ENCODE results near the gene SUN1. TPM values are rescaled to one million over a fixed set of nuclear protein-coding genes. Genes with fewer than 3 reads are reported as not detected.
A peak's percentile ranks its signal among the peaks of the same experiment; 100 is the strongest.

The SUN1 gene, protein sequence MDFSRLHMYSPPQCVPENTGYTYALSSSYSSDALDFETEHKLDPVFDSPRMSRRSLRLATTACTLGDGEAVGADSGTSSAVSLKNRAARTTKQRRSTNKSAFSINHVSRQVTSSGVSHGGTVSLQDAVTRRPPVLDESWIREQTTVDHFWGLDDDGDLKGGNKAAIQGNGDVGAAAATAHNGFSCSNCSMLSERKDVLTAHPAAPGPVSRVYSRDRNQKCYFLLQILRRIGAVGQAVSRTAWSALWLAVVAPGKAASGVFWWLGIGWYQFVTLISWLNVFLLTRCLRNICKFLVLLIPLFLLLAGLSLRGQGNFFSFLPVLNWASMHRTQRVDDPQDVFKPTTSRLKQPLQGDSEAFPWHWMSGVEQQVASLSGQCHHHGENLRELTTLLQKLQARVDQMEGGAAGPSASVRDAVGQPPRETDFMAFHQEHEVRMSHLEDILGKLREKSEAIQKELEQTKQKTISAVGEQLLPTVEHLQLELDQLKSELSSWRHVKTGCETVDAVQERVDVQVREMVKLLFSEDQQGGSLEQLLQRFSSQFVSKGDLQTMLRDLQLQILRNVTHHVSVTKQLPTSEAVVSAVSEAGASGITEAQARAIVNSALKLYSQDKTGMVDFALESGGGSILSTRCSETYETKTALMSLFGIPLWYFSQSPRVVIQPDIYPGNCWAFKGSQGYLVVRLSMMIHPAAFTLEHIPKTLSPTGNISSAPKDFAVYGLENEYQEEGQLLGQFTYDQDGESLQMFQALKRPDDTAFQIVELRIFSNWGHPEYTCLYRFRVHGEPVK
- total RNA-seq: 100 to 1,000 TPM in 3 of 5 experiments, 10 to 100 TPM in 2; 58.4 to 254 (median 114) TPM
- polyA plus RNA-seq: 10 to 100 TPM; 39.4 to 69.0 TPM
- total RNA-seq: 129 reads per million, percentile 88 among the genes with 10 or more reads in this experiment

DNA sequence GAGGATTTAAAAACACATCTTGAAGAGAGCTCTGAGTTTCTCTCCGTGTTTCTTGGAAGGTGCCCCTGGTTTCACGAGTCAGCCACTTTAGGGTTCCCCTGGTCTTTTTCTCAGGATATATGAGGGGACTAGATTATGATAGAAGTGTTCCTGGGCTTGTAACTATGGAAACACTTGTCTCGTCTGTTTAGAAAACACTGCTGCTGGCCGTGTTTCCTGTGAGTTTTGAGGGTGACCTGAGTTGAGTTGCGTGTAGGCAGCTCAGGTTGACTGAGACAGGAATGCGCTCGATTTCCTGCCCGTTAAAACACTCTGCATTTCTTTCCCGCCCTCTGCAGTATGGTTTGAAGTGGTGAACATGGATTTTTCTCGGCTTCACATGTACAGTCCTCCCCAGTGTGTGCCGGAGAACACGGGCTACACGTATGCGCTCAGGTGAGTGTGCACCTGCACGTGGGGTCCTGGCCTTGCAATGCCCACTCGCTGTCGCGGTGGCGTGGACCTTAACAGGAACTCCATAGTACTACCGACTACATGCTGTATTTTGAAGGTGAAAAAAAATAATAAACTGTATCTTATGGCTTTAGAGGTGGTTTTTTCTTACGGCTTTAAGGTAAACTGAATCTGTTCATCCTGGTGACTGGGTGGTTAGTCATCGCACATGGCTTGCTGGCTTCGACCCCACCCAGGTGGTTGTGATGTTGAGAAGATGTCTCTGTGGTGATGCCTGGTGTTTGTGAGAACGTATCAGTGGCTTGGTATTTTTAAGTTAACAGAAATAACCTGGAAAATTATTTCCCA lies at the start of gene SUN1:
Gene SUN1, plus strand, starts transcription at position 310 of the 801 bp plus-strand sequence. Its CDS starts 49 bp downstream, at position 359.
- peak within 1 kb of the TSS; percentile 64 to 89 (median 84) for H3K4me3 Mint-ChIP-seq
- DNase-seq: peak in 8 of 9 donors; percentile 30 to 82 (median 74)
- POLR2A ChIA-PET: interaction anchor here (0.6 to 4.7 kb wide), 9 partner anchors 15 to 221 kb away, joined by 3 to 36 read pairs (median 3); no protein-coding TSS in a partner anchor
- no peaks in the 10 kb centered on the region for H3K27me3 Mint-ChIP-seq
- H3K27ac Mint-ChIP-seq: peak within 1 kb of the TSS; percentile 86 to 98 (median 94)
- intact Hi-C loops (cut with micrococcal nuclease): loop anchor here (1.0 to 10.0 kb wide), 8 partner anchors 16 to 230 kb away; partner anchors contain the start of gene GET4 (in 1 of the 2)
- peaks cover 38 to 68% (median 56%) of the 10 kb centered on the region in 7 donors for H3K4me1 Mint-ChIP-seq
- CTCF ChIA-PET: interaction anchor here (2.3 kb wide), 1 partner anchor 46 kb away, joined by 5 read pairs; no protein-coding TSS in a partner anchor
- H3K9me3 ChIP-seq (ENCODE audit: control insufficient read depth in 2 of 3, low read length in 3 of 3): no peaks in the 10 kb centered on the region
- H3K9me3 Mint-ChIP-seq: no peaks in the 10 kb centered on the region
- H3K27me3 ChIP-seq (ENCODE audit: control insufficient read depth in 2 of 2, insufficient read depth in 2 of 2, low read length in 2 of 2): no peaks in the 10 kb centered on the region
- peak within 1 kb of the TSS; percentile 83 for H3K27ac ChIP-seq (ENCODE audit: low read depth, low read length)
- peaks cover 0 to 14% (median 5%) of the 10 kb centered on the region in 5 donors for H3K36me3 Mint-ChIP-seq
- H3K36me3 ChIP-seq (ENCODE audit: control insufficient read depth in 2 of 3, insufficient read depth in 3 of 3, low read length in 3 of 3): peaks cover 0 to 20% (median 0%) of the 10 kb centered on the region in 3 experiments
- H3K4me3 ChIP-seq (ENCODE audit: low read length): peak within 1 kb of the TSS; percentile 24
- peaks cover 23 to 36% of the 10 kb centered on the region in 2 donors for H3K4me1 ChIP-seq (ENCODE audit: control insufficient read depth in 2 of 2, insufficient read depth in 2 of 2, low read length in 2 of 2)
- peak; percentile 84 for ATAC-seq

DNA sequence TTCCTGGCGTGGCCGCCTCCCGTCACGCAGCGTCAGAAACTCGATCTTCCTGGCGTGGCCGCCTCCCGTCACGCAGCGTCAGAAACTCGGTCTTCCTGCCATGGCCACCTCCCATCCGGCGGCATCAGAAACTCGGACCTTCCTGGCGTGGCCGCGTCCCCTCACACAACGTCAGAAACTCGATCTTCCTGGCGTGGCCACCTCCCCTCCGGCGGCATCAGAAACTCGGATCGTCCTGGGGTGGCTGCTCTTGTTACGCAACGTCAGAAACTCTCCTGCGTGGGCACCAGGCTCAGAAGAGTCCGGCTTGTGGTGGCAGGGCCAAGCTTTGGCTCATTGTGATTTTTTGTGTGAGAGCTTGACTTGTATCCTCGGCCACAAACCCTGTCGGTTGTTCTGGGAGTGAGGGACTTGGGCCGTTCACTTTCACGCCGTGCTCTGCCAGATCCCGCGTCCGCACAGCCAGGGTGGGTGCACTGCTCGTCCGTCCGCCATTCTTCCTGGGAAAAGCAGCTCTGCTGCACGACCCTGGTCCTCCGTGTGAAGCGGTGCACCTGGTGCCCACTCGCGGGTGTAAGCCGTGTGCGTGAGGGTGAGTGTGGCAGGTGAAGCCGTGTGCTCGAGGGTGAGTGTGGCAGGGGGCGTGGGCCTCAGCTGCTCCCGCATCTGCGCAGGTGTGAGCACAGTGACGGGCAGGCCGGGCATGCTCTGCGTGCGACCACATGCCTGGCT lies 49.4 kb upstream of the SUN1 start:
- H3K27me3 Mint-ChIP-seq: no peaks in the 10 kb centered on the region
- ATAC-seq: no peak
- peaks cover 0 to 2% (median 0%) of the 10 kb centered on the region in 7 donors for H3K4me1 Mint-ChIP-seq
- CTCF ChIA-PET: interaction anchor here (2.2 kb wide), 1 partner anchor 89 kb away, joined by 13 read pairs; no protein-coding TSS in a partner anchor
- H3K4me3 Mint-ChIP-seq: no peak overlapping the region
- POLR2A ChIA-PET: interaction anchor here (0.5 kb wide), 1 partner anchor 402 kb away, joined by 3 read pairs; no protein-coding TSS in a partner anchor
- intact Hi-C loops (cut with micrococcal nuclease): no loop called here
- no peak overlapping the region for H3K27ac Mint-ChIP-seq
- Histone ChIP-seq H3K27ac (ENCODE audit: low read depth, low read length) (no peak overlapping the region), H3K4me1 (ENCODE audit: control insufficient read depth in 2 of 2, insufficient read depth in 2 of 2, low read length in 2 of 2) (no peaks in the 10 kb centered on the region), H3K36me3 (ENCODE audit: control insufficient read depth in 2 of 3, insufficient read depth in 3 of 3, low read length in 3 of 3) (peaks cover 0 to 58% (median 0%) of the 10 kb centered on the region in 3 experiments), H3K4me3 (ENCODE audit: low read length) (no peak overlapping the region), H3K9me3 (ENCODE audit: control insufficient read depth in 2 of 3, low read length in 3 of 3) (no peaks in the 10 kb centered on the region), H3K27me3 (ENCODE audit: control insufficient read depth in 2 of 2, insufficient read depth in 2 of 2, low read length in 2 of 2) (no peaks in the 10 kb centered on the region)
- H3K36me3 Mint-ChIP-seq: peaks cover 0 to 40% (median 6%) of the 10 kb centered on the region in 5 donors
- DNase-seq: no peak
- no peaks in the 10 kb centered on the region for H3K9me3 Mint-ChIP-seq

DNA sequence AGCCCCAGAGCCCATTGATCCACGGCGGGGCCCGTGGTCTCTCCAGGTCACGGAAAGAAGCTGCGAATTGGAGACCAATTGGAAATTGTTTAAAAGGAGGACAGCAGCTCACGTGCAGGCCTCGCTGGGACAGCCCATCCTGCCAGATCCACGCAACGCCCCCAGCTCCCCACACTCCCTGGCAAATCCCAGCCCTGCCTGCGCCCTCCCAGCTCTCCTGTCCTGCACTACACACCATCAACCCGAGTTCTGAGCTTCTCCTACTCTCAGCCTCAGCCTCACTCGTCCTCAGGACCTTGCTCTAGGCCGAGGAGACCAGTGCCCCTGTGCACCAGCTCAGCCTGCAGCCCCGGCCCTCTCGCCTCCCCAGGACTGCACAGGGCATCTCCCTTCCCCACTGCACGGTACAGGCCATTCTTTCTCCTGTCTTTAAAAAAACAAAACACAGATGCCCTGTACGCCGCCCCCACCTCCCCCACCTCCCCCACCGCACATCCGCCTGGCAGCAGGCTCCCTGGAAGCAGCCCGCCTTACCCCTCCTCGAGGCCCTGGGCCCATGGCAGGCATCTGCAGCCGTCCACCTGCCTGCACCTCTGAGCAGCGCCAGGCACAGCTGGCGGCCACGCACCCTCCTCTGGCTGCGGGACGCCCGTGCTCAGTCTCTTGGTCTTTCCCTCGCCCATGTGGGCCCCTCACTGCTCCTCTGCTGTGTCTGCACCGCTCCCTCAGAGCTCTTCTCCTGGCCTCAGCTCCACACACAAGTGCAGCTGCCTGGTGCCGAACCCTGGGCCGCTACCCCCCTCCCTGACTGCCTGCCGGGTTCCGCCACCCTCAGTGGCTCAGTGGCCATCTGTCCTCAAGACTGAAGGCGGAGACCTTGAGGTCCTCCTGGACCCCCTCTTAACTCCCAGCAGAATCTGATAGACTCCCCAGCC lies 48.5 kb upstream of the SUN1 start:
- ChIA-PET CTCF (interaction anchor here (2.2 kb wide), 1 partner anchor 88 kb away, joined by 13 read pairs; no protein-coding TSS in a partner anchor), POLR2A (interaction anchor here (0.5 kb wide), 1 partner anchor 403 kb away, joined by 3 read pairs; no protein-coding TSS in a partner anchor)
- ATAC-seq: no peak
- Histone ChIP-seq H3K27me3 (ENCODE audit: control insufficient read depth in 2 of 2, insufficient read depth in 2 of 2, low read length in 2 of 2) (no peaks in the 10 kb centered on the region), H3K9me3 (ENCODE audit: control insufficient read depth in 2 of 3, low read length in 3 of 3) (no peaks in the 10 kb centered on the region), H3K27ac (ENCODE audit: low read depth, low read length) (no peak overlapping the region), H3K4me3 (ENCODE audit: low read length) (no peak overlapping the region), H3K36me3 (ENCODE audit: control insufficient read depth in 2 of 3, insufficient read depth in 3 of 3, low read length in 3 of 3) (peaks cover 0 to 49% (median 0%) of the 10 kb centered on the region in 3 experiments), H3K4me1 (ENCODE audit: control insufficient read depth in 2 of 2, insufficient read depth in 2 of 2, low read length in 2 of 2) (no peaks in the 10 kb centered on the region)
- no peak for DNase-seq
- H3K27me3 Mint-ChIP-seq: no peaks in the 10 kb centered on the region
- peak overlapping the region in 2 of 9 donors; percentile 43 to 67 for H3K27ac Mint-ChIP-seq
- no peak overlapping the region for H3K4me3 Mint-ChIP-seq
- peaks cover 0 to 3% (median 0%) of the 10 kb centered on the region in 11 donors for H3K9me3 Mint-ChIP-seq
- peaks cover 0 to 41% (median 7%) of the 10 kb centered on the region in 5 donors for H3K36me3 Mint-ChIP-seq
- H3K4me1 Mint-ChIP-seq: peaks cover 0 to 2% (median 0%) of the 10 kb centered on the region in 7 donors
- intact Hi-C loops (cut with micrococcal nuclease): no loop called here

DNA sequence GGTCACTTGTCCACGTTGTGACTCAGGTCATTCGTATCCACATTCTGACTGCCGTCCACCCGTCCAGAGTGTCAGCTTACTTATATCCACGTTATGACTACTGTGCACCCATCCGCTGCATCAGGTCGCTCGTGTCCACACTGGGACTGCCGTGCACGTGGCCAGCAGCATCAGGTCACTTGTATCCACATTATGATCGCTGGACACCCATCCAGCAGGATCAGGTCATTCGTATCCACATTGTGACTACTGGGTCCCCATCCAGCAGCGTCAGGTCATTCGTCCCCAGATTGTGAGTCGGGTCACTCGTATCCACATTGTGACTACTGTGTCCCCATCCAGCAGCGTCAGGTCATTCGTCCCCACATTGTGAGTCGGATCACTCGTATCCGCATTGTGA lies 47.3 kb upstream of the SUN1 start:
- Mint-ChIP-seq H3K36me3 (peaks cover 0 to 44% (median 7%) of the 10 kb centered on the region in 5 donors), H3K27ac (peak overlapping the region in 1 of 9 donors; percentile 45), H3K27me3 (no peaks in the 10 kb centered on the region), H3K9me3 (peaks cover 0 to 7% (median 0%) of the 10 kb centered on the region in 11 donors), H3K4me3 (no peak overlapping the region), H3K4me1 (peaks cover 0 to 2% (median 0%) of the 10 kb centered on the region in 7 donors)
- Histone ChIP-seq H3K4me1 (ENCODE audit: control insufficient read depth in 2 of 2, insufficient read depth in 2 of 2, low read length in 2 of 2) (no peaks in the 10 kb centered on the region), H3K4me3 (ENCODE audit: low read length) (no peak overlapping the region), H3K27ac (ENCODE audit: low read depth, low read length) (no peak overlapping the region), H3K9me3 (ENCODE audit: control insufficient read depth in 2 of 3, low read length in 3 of 3) (no peaks in the 10 kb centered on the region), H3K27me3 (ENCODE audit: control insufficient read depth in 2 of 2, insufficient read depth in 2 of 2, low read length in 2 of 2) (no peaks in the 10 kb centered on the region), H3K36me3 (ENCODE audit: control insufficient read depth in 2 of 3, insufficient read depth in 3 of 3, low read length in 3 of 3) (peaks cover 0 to 40% (median 0%) of the 10 kb centered on the region in 3 experiments)
- no peak for ATAC-seq
- intact Hi-C loops (cut with micrococcal nuclease): no loop called here
- POLR2A ChIA-PET: no interaction called here
- no peak for DNase-seq
- CTCF ChIA-PET: interaction anchor here (0.6 to 1.0 kb wide), 2 partner anchors 13 to 14 kb away, joined by 3 read pairs; no protein-coding TSS in a partner anchor

DNA sequence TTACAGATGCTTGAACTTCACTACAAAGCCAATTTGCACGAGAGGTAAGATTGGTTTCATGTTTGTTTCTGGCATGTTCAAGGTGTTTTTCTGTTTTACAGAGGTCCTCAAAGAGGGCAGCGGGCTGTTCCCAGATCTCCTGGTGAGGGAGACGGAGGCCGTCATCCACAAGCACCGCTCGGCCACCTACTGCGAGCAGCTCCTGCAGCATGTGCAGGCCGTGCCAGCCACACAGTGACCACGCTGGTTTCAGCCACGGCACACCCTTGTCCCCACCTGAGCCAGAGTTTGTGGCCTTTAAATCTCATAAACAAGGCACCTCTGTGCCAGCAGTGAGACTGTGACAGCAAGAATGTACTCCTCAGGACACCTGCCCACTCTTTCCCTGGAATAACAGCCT lies 46.9 kb upstream of the SUN1 start:
- ChIA-PET POLR2A (no interaction called here), CTCF (interaction anchor here (0.6 to 6.1 kb wide), 4 partner anchors 12 to 88 kb away, joined by 3 to 59 read pairs (median 4); partner anchors contain the start of genes GET4 and SUN1)
- DNase-seq (no peak), ATAC-seq (no peak)
- Histone ChIP-seq H3K36me3 (ENCODE audit: control insufficient read depth in 2 of 3, insufficient read depth in 3 of 3, low read length in 3 of 3) (peaks cover 0 to 35% (median 0%) of the 10 kb centered on the region in 3 experiments), H3K4me1 (ENCODE audit: control insufficient read depth in 2 of 2, insufficient read depth in 2 of 2, low read length in 2 of 2) (no peaks in the 10 kb centered on the region), H3K4me3 (ENCODE audit: low read length) (no peak overlapping the region), H3K27me3 (ENCODE audit: control insufficient read depth in 2 of 2, insufficient read depth in 2 of 2, low read length in 2 of 2) (no peaks in the 10 kb centered on the region), H3K9me3 (ENCODE audit: control insufficient read depth in 2 of 3, low read length in 3 of 3) (no peaks in the 10 kb centered on the region), H3K27ac (ENCODE audit: low read depth, low read length) (no peak overlapping the region)
- Mint-ChIP-seq H3K9me3 (peaks cover 0 to 7% (median 0%) of the 10 kb centered on the region in 11 donors), H3K4me3 (no peak overlapping the region), H3K36me3 (peaks cover 0 to 39% (median 7%) of the 10 kb centered on the region in 5 donors), H3K27me3 (no peaks in the 10 kb centered on the region), H3K27ac (peak overlapping the region in 1 of 9 donors; percentile 28), H3K4me1 (peaks cover 0 to 2% (median 0%) of the 10 kb centered on the region in 7 donors)
- intact Hi-C loops (cut with micrococcal nuclease): no loop called here

All from naive thymus-derived CD4-positive, alpha-beta T cell (primary cell).